ENCODE results near the gene FBRSL1. TPM values are rescaled to one million over a fixed set of nuclear protein-coding genes. Genes with fewer than 3 reads are reported as not detected.

FBRSL1 gene
- total RNA-seq, 2 experiments from 2014 or later = 38.8 to 41.7 TPM

DNA sequence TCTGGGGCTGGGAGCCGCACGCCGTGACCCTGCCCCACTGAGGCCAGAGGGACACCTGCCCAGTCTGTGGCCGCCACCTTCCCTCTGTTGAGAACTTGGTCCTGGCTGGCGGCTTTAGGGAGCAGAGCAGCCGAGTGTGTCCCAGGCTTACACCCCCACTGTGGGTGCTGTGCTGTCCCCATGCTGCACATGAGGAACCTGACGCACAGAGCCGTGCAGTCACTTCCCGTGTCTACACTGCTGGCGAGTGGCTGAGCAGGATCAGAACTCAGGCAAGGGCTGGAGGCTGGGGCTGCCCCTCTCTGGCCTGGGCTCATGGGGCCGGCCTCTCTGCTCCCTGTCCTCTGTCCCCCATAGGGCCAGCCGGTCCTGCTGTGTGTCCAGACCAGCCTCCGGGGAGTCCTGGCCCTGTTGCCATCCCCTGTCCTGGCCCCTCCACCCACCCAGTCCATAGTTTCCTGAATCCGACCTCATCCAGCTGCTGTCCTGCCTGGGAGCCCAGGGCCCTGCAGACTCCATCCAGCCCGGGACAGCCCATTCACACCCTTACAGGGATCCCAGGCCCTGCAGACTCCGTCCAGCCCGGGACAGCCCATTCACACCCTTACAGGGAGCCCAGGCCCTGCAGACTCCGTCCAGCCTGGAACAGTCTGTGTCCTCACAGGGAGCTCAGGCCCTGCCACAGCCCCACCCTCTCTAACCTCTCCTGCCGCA lies 10.3 kb downstream of the FBRSL1 start:
- ChIA-PET CTCF (no interaction called here), POLR2A (no interaction called here)
- Mint-ChIP-seq H3K36me3 (no peaks in the 10 kb centered on the region), H3K9me3 (no peaks in the 10 kb centered on the region), H3K4me1 (ENCODE audit: low read depth) (peaks cover 54% of the 10 kb centered on the region), H3K4me3 (no peak overlapping the region), H3K27ac (no peak overlapping the region), H3K27me3 (no peaks in the 10 kb centered on the region)
- intact Hi-C loops (cut with micrococcal nuclease) = no loop called here
- no peak for DNase-seq

DNA sequence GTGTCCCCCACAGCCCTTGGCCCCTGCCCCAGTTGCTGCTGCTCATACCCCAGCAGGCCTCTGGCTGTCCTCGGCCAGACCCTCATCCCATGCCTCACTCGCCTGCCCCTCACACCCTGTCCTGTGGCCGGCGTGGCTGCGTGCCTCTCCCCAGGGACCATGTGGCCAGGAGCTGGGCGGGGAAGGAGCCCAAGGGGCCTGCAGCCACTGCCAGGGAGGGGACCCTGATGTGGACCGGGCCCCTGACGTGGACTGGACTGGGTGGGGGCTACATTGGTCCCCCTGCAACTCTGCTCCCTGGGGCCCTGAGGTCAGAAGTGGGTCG lies 10.9 kb downstream of the FBRSL1 start:
- H3K36me3 Mint-ChIP-seq = no peaks in the 10 kb centered on the region
- no peaks in the 10 kb centered on the region for H3K9me3 Mint-ChIP-seq
- H3K4me1 Mint-ChIP-seq (ENCODE audit: low read depth) = peaks cover 58% of the 10 kb centered on the region
- no peak overlapping the region for H3K27ac Mint-ChIP-seq
- no peak for DNase-seq
- intact Hi-C loops (cut with micrococcal nuclease) = no loop called here
- no peak overlapping the region for H3K4me3 Mint-ChIP-seq
- no peaks in the 10 kb centered on the region for H3K27me3 Mint-ChIP-seq
- POLR2A ChIA-PET = no interaction called here
- CTCF ChIA-PET = no interaction called here

DNA sequence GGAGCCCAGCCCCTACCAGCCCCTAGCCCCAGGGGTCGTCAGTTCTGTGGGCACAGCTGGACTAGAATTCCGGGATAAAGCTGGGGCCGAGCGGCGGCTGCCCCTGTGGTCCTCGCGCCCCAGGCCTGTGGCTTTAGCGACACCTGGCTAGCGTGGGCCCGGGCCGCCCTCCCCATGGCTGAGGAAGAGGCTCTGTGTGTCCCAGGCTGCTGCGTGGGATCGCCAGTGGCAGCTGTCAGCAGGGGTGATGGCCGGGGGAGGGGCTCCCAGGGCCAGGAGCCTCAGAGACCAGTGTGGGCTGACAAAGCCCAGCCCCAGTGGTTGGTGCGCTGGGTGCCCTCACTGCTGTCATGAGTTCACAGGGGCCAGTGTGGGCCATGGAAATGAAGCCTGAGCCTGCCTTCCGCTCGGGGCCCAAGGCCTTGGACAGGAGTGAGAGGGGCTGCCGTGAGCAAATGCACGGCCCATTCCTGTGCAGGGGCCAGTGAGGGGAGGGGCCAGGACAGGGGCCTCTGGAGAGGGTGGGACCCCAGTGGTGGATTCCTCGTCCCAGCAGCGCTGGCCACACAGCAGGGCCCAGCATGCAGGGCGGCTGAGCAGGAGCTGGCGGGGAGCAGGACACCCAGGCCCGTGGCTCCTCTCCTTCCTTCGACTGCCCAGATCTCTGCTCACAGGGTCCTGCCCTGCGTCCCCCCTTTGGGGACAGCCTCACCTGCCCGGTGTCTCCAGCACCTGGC lies 11.4 kb downstream of the FBRSL1 start:
- CTCF ChIA-PET = no interaction called here
- Mint-ChIP-seq H3K27me3 (no peaks in the 10 kb centered on the region), H3K9me3 (no peaks in the 10 kb centered on the region), H3K4me1 (ENCODE audit: low read depth) (peaks cover 58% of the 10 kb centered on the region), H3K4me3 (no peak overlapping the region), H3K27ac (no peak overlapping the region), H3K36me3 (no peaks in the 10 kb centered on the region)
- POLR2A ChIA-PET = no interaction called here
- intact Hi-C loops (cut with micrococcal nuclease) = no loop called here
- no peak for DNase-seq

DNA sequence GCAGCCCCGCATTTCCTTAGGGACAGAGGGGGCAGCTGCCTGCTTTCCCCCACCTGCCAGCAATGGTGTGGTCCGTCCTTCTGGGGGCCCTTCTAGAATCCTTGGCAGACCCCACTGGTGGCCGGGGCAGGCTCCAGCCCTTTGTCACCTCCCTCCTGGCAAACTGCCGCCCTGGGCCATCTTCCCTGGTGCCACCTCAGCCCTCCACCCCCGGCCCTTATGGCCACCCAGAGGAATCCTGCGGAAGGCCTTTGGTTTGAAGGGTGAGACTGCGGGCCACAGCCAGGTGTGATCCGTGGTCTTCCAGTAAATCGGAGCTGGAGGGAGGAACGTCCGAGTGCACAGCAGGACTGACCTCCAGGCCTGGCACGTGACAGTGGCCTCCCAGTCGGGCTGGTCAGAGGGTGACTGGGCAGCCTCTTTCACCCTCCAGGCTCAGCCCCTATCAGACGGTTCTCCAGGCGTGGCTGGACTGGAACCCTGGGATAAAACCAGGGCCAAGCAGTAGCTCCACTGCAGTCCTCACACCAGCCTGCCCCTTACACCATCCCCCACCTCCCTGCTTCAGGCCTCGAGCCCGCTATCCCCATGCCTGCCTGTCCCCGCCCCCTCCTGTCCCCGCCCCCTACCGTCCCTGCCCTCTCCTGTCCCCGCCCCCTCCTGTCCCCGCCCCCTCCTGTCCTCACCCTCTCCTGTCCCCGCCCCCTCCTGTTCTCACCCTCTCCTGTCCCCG lies 12.4 kb downstream of the FBRSL1 start:
- Mint-ChIP-seq H3K27ac (no peak overlapping the region), H3K27me3 (no peaks in the 10 kb centered on the region), H3K9me3 (no peaks in the 10 kb centered on the region), H3K4me3 (no peak overlapping the region), H3K36me3 (no peaks in the 10 kb centered on the region), H3K4me1 (ENCODE audit: low read depth) (peaks cover 58% of the 10 kb centered on the region)
- ChIA-PET POLR2A (interaction anchor here (0.5 kb wide), 1 partner anchor 72 kb away, joined by 3 read pairs; no protein-coding TSS in a partner anchor), CTCF (no interaction called here)
- no peak for DNase-seq
- intact Hi-C loops (cut with micrococcal nuclease) = no loop called here

DNA sequence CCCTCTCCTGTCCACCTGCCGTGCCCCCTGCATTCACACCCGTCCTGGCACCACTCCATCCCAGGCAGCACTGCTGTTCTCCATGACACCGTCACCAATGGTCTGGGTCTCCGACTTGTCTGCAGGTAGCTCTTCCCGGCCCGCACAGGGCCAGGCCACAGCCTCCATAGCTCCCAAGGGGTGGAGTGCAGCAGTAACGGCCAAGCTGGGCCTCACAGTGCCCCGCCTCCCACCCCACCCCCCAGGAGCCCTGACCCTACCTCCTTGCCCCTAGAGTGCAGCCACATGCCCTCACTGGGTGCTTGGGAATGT lies 12.9 kb downstream of the FBRSL1 start:
- ChIA-PET POLR2A (interaction anchor here (0.5 kb wide), 1 partner anchor 73 kb away, joined by 3 read pairs; no protein-coding TSS in a partner anchor), CTCF (no interaction called here)
- intact Hi-C loops (cut with micrococcal nuclease) = no loop called here
- H3K4me3 Mint-ChIP-seq = no peak overlapping the region
- peaks cover 54% of the 10 kb centered on the region for H3K4me1 Mint-ChIP-seq (ENCODE audit: low read depth)
- H3K27me3 Mint-ChIP-seq = no peaks in the 10 kb centered on the region
- no peaks in the 10 kb centered on the region for H3K36me3 Mint-ChIP-seq
- no peak for DNase-seq
- no peaks in the 10 kb centered on the region for H3K9me3 Mint-ChIP-seq
- no peak overlapping the region for H3K27ac Mint-ChIP-seq

- Mint-ChIP-seq H3K9me3 (no peaks in the 10 kb centered on the region), H3K4me1 (ENCODE audit: low read depth) (peaks cover 54% of the 10 kb centered on the region), H3K27me3 (no peaks in the 10 kb centered on the region), H3K36me3 (no peaks in the 10 kb centered on the region), H3K4me3 (no peak overlapping the region), H3K27ac (no peak overlapping the region)
- intact Hi-C loops (cut with micrococcal nuclease) = no loop called here
- DNase-seq = no peak
- POLR2A ChIA-PET = no interaction called here
- CTCF ChIA-PET = no interaction called here
Measured at GRCh38 chr12:132503618-132504204, 13.8 kb downstream of the FBRSL1 start.

DNA sequence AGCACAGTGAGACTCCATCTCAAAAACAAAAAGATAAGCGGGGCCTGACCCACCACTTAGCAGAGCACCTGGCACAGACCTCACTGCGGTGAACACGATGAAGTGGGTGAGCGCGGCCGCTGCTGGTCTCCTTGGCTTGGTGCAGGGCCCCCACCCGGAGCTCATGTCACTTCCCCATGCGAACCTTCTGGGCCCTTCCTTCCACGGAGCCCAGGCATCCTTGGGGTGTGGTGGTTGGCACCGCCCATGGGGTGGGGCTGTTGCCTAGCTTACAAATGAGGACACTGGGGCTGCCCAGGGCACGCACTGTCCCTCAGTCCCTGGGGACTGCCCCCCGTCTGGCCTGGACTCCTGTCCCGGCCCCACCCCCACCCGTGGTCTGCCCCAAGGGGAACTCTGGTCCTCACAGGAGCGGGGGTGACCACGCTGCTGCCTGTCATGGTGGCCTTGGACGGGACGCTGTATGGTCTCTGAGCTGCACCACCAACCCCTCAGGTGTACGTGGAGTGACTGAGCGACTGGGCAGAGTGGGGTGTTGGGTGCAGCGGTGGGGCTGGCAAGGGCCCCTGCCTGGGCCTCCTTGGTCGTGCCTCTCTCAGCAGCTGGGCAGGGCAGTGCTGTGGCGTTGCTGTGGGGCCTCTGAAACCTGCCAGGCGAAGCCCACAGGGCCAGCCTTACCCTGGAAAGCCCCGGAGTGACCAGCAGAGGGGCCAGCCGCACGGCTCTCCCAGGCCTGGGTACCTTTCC lies 15.3 kb downstream of the FBRSL1 start:
- Mint-ChIP-seq H3K4me3 (no peak overlapping the region), H3K4me1 (ENCODE audit: low read depth) (peaks cover 49% of the 10 kb centered on the region), H3K27ac (no peak overlapping the region), H3K27me3 (no peaks in the 10 kb centered on the region), H3K9me3 (no peaks in the 10 kb centered on the region), H3K36me3 (no peaks in the 10 kb centered on the region)
- no peak for DNase-seq
- ChIA-PET POLR2A (no interaction called here), CTCF (no interaction called here)
- intact Hi-C loops (cut with micrococcal nuclease) = no loop called here

DNA sequence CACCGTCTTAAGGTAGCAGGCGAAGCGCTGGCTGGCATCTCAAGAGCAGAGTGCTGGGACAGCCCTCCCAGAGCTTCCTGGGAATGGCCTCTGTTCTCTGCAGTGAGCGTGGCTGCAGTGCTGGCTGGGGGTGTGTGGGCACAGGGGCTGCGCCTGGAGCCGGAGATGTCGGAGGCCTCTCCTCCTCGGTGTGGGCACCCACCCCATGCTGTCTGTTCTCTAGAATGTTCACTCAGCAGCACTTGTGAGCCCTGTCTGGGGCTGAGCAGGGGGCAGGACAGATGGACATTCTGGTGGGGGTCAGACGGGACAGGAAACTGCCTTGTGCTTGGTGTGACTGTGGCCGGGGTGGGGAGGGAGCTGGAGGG lies 15.9 kb downstream of the FBRSL1 start:
- CTCF ChIA-PET = interaction anchor here (1.4 kb wide), 1 partner anchor 18 kb away, joined by 6 read pairs; no protein-coding TSS in a partner anchor
- Mint-ChIP-seq H3K4me1 (ENCODE audit: low read depth) (peaks cover 43% of the 10 kb centered on the region), H3K9me3 (no peaks in the 10 kb centered on the region), H3K36me3 (no peaks in the 10 kb centered on the region), H3K27ac (no peak overlapping the region), H3K27me3 (no peaks in the 10 kb centered on the region), H3K4me3 (no peak overlapping the region)
- POLR2A ChIA-PET = no interaction called here
- DNase-seq = no peak
- intact Hi-C loops (cut with micrococcal nuclease) = no loop called here

GRCh38 chr12:132506328-132507160 lies 16.6 kb downstream of the FBRSL1 start:
- Mint-ChIP-seq H3K36me3 (no peaks in the 10 kb centered on the region), H3K27me3 (no peaks in the 10 kb centered on the region), H3K9me3 (no peaks in the 10 kb centered on the region), H3K27ac (peak overlapping the region; percentile 65), H3K4me1 (ENCODE audit: low read depth) (peaks cover 43% of the 10 kb centered on the region), H3K4me3 (peak overlapping the region; percentile 20)
- DNase-seq = peak; percentile 84
- ChIA-PET POLR2A (no interaction called here), CTCF (interaction anchor here (1.2 to 1.4 kb wide), 2 partner anchors 17 to 46 kb away, joined by 3 to 6 read pairs; no protein-coding TSS in a partner anchor)
- intact Hi-C loops (cut with micrococcal nuclease) = no loop called here

GRCh38 chr12:132507161-132507538 lies 17.2 kb downstream of the FBRSL1 start:
- Mint-ChIP-seq H3K4me1 (ENCODE audit: low read depth) (peaks cover 38% of the 10 kb centered on the region), H3K27me3 (no peaks in the 10 kb centered on the region), H3K4me3 (no peak overlapping the region), H3K27ac (peak overlapping the region; percentile 23), H3K9me3 (no peaks in the 10 kb centered on the region), H3K36me3 (no peaks in the 10 kb centered on the region)
- ChIA-PET CTCF (interaction anchor here (1.2 to 1.4 kb wide), 2 partner anchors 17 to 46 kb away, joined by 3 to 6 read pairs; no protein-coding TSS in a partner anchor), POLR2A (no interaction called here)
- intact Hi-C loops (cut with micrococcal nuclease) = no loop called here
- DNase-seq = no peak

- H3K36me3 Mint-ChIP-seq = no peaks in the 10 kb centered on the region
- no peaks in the 10 kb centered on the region for H3K27me3 Mint-ChIP-seq
- ChIA-PET POLR2A (no interaction called here), CTCF (interaction anchor here (1.2 kb wide), 1 partner anchor 47 kb away, joined by 3 read pairs; no protein-coding TSS in a partner anchor)
- no peaks in the 10 kb centered on the region for H3K9me3 Mint-ChIP-seq
- intact Hi-C loops (cut with micrococcal nuclease) = no loop called here
- H3K27ac Mint-ChIP-seq = no peak overlapping the region
- no peak overlapping the region for H3K4me3 Mint-ChIP-seq
- H3K4me1 Mint-ChIP-seq (ENCODE audit: low read depth) = peaks cover 36% of the 10 kb centered on the region
- DNase-seq = no peak
Measured at GRCh38 chr12:132507656-132508490, 17.9 kb downstream of the FBRSL1 start.
